K562 (cell line): ENCODE measurements around the gene SRGAP3. TPM values are rescaled to one million over a fixed set of nuclear protein-coding genes. Genes with fewer than 3 reads are reported as not detected.

Experiments
- ATAC-seq: fragments of 200-7000 bp; cut with Tn5 transposase; 3 replicates; pipeline ENCODE4 v1.9.1; 2020; ENCODE audit warnings: moderate library complexity
- BruUV-seq: library from RNA; stranded (reverse); fragments of 400-500 nt; replicated peaks from 2 replicates; lab custom pipeline; 2021; lab: Mats Ljungman, UMichigan
- CTCF ChIA-PET: fragments of 300-600 bp; formaldehyde crosslinking; extraction: SDS; loops from one replicate; lab custom pipeline; 2021; ENCODE audit warnings: low intra/inter-chr PET ratio; lab: Yijun Ruan, JAX
- POLR2A ChIA-PET: fragments of 300-600, 350-650 bp; sonication (Branson Sonifier 250); formaldehyde crosslinking; extraction: SDS; loops from one replicate; lab custom pipeline; 2021; ENCODE audit warnings: antibody characterized with exemption, inconsistent platforms; lab: Yijun Ruan, JAX
- DNase-seq, 4 experiments: peaks; one replicate each; pipeline versions ENCODE4 v3.0.0 to v3.0.0-alpha.2; 2011 to 2018; ENCODE audit warnings: low spot score in 3 of 4, mixed read lengths in 3 of 4; ENCODE audit errors: extremely low read depth in 1 of 4
- FAIRE-seq: peaks from 2 replicates; lab custom pipeline; 2011; peaks lifted over from hg19 to GRCh38; lab: Jason Lieb, UNC
- H2AFZ ChIP-seq: 2 replicates; pipeline ENCODE4 v1.6.0; 2011; ENCODE audit warnings: low read depth, low read length, control low read depth, inconsistent platforms
- H3K27ac ChIP-seq: fragments of 200-600 bp; 3 replicates; pipeline ENCODE4 v1.8.0; 2011; ENCODE audit warnings: low read depth, mild to moderate bottlenecking, control low read depth, inconsistent platforms, low read length, moderate library complexity, mixed read lengths; ENCODE audit errors: extremely low read depth
- H3K27me3 ChIP-seq, 2 experiments: fragments of 300-600 bp in 1 of 2; 2 replicates in 1 of 2; 3 replicates in 1 of 2; pipeline versions ENCODE4 v1.6.0 to v1.8.0; 2011; ENCODE audit warnings: inconsistent platforms in 2 of 2, low read length in 2 of 2, mild to moderate bottlenecking in 1 of 2, mixed read lengths in 1 of 2, moderate library complexity in 1 of 2; ENCODE audit not compliant: control insufficient read depth in 2 of 2, insufficient read depth in 2 of 2
- H3K36me3 ChIP-seq: fragments of 300-600 bp; 3 replicates; pipeline ENCODE4 v1.8.0; 2011; ENCODE audit warnings: mild to moderate bottlenecking, low read length, inconsistent platforms; ENCODE audit not compliant: control insufficient read depth, insufficient read depth
- H3K4me1 ChIP-seq, 2 experiments: fragments of 200-600 bp in 1 of 2; replicated peaks in 1 of 2; 2 replicates in 1 of 2; 3 replicates in 1 of 2; pipeline versions ENCODE4 v1.5.1 to v1.8.0; 2011; ENCODE audit warnings: inconsistent platforms in 2 of 2, low read length in 2 of 2, mild to moderate bottlenecking in 1 of 2, mixed read lengths in 1 of 2, moderate library complexity in 1 of 2; ENCODE audit not compliant: control insufficient read depth in 2 of 2, insufficient read depth in 2 of 2
- H3K4me2 ChIP-seq: 2 replicates; pipeline ENCODE4 v1.6.1; 2011; ENCODE audit warnings: low read length, control low read depth, inconsistent platforms, mixed read lengths; ENCODE audit not compliant: insufficient read depth
- H3K4me3 ChIP-seq: fragments of 200-600 bp; sonication (generic), shearing (Covaris generic); 2 replicates; pipeline ENCODE4 v1.5.1; 2016; ENCODE audit warnings: control low read depth, inconsistent platforms
- H3K79me2 ChIP-seq: fragments of 200-600 bp; 3 replicates; pipeline ENCODE4 v1.8.0; 2011; ENCODE audit warnings: low read length, inconsistent platforms; ENCODE audit not compliant: control insufficient read depth, insufficient read depth
- H3K9ac ChIP-seq, 2 experiments: 2 replicates each; pipeline versions ENCODE4 v1.6.0 to v1.6.1; 2011; ENCODE audit warnings: low read depth in 2 of 2, low read length in 2 of 2, control low read depth in 1 of 2, inconsistent platforms in 1 of 2, mild to moderate bottlenecking in 1 of 2, mixed read lengths in 1 of 2; ENCODE audit not compliant: insufficient read depth in 1 of 2
- H3K9me1 ChIP-seq: one replicate; pipeline ENCODE4 v1.6.0; 2011; ENCODE audit warnings: inconsistent platforms, mild to moderate bottlenecking, low read length, moderate library complexity; ENCODE audit not compliant: control insufficient read depth, insufficient read depth
- H3K9me3 ChIP-seq: replicated peaks from 2 replicates; pipeline ENCODE4 v1.5.1; 2011; ENCODE audit warnings: low read depth, low read length, inconsistent platforms; ENCODE audit not compliant: control insufficient read depth, insufficient read depth
- H4K20me1 ChIP-seq: replicated peaks from 2 replicates; pipeline ENCODE4 v1.6.1; 2011; ENCODE audit warnings: low read length, inconsistent platforms, mixed read lengths; ENCODE audit not compliant: control insufficient read depth, insufficient read depth
- ERF ChIP-seq: fragments of 450-650 bp; formaldehyde crosslinking; IDR thresholded peaks from 2 replicates; pipeline ENCODE4 v1.4.0; 2020; ENCODE audit warnings: mild to moderate bottlenecking, mixed read lengths
- SRSF3 ChIP-seq: fragments of 200-400 bp; formaldehyde crosslinking; IDR thresholded peaks from 2 replicates; pipeline ENCODE4 v1.6.1; 2016; ENCODE audit warnings: mild to moderate bottlenecking, low read length, moderate library complexity; ENCODE audit not compliant: insufficient read depth
- TBL1XR1 ChIP-seq, 2 experiments: IDR thresholded peaks; 2 replicates each; pipeline ENCODE4 v1.6.1; 2012; ENCODE audit warnings: improper control_type of control experiment in 2 of 2, low read length in 2 of 2, mild to moderate bottlenecking in 1 of 2
- ZBTB5 ChIP-seq: fragments of 450-650 bp; IDR thresholded peaks from 2 replicates; pipeline ENCODE4 v1.6.1; 2017; ENCODE audit warnings: antibody characterized with exemption
- ZFP91 ChIP-seq: sonication (generic); formaldehyde crosslinking; IDR thresholded peaks from 2 replicates; pipeline ENCODE4 v1.8.0; 2022; ENCODE audit warnings: mild to moderate bottlenecking, missing genetic modification reagents
- ZNF449 ChIP-seq: fragments of 250-450 bp; sonication (Bioruptor Pico); IDR thresholded peaks from 2 replicates; pipeline ENCODE4 v1.8.0; 2022; ENCODE audit warnings: moderate library complexity, mild to moderate bottlenecking, inconsistent platforms
- WGBS: fragments of 100-300 bp; shearing (Covaris generic); methylation state at CpG from one replicate; pipeline ENCODE4 v1.1.6; 2016; ENCODE audit warnings: low coverage, mixed read lengths; ENCODE audit not compliant: insufficient coverage; ENCODE audit errors: missing lambda C conversion rate; 5-methylcytosine and 5-hydroxymethylcytosine counted together
- in situ Hi-C: fragments of 300-500 bp; cut with MboI; formaldehyde crosslinking; loops from 4 replicates; pipeline ENCODE4 v1.15.0; 2018; ENCODE audit warnings: inconsistent platforms, mixed read lengths
- intact Hi-C: fragments of 100-400 bp; cut with micrococcal nuclease; formaldehyde crosslinking; loops from 2 replicates; pipeline ENCODE4 v1.14.2; 2022
- polyA plus RNA-seq, 8 experiments: library from polyadenylated mRNA; depleted of rRNA in 4 of 8; stranded (reverse) in 5 of 8; unstranded in 3 of 8; fragments of >200 nt; fragmentation: Nextera tagmentation in 2 of 8; fragmentation: Illumina TruSeq in 1 of 8; extraction: Ambion mirVana in 2 of 8; extraction: Trizol in 1 of 8; gene quantifications; 2 replicates each; pipeline versions ENCODE4 v1.2.1 to v1.2.3, GENCODE V29; 2011 to 2014; ENCODE audit warnings: inconsistent platforms in 1 of 8, missing spikeins in 1 of 8
- total RNA-seq, 7 experiments: library from RNA; depleted of rRNA in 6 of 7; stranded (reverse); fragments of >200 nt in 6 of 7; fragmentation: Illumina TruSeq in 2 of 7; extraction: Trizol in 2 of 7; gene quantifications; 2 replicates each; pipeline versions ENCODE4 v1.2.1 to v1.2.3, GENCODE V29; 2011 to 2021; ENCODE audit warnings: low replicate concordance in 1 of 7
- TF ChIP-seq, protein P1 (sequence below): sonication (generic); formaldehyde crosslinking; IDR thresholded peaks from 2 replicates; pipeline ENCODE4 v1.8.0; 2023; ENCODE audit warnings: mild to moderate bottlenecking, missing genetic modification reagents

The SRGAP3 gene
- total and polyA plus RNA-seq, 9 of the 15 experiments (the other 6 are each of a cell fraction or from before 2014, with no cell fraction given) = 0.11 to 0.85 (median 0.35) TPM; not detected in 2

GRCh38 chr3:9251055-9251786 lies 1.8 kb upstream of the SRGAP3 start:
- POLR2A ChIA-PET = no interaction called here
- under 1% methylated on average over 10 of the region's 10 CpGs for WGBS
- TF ChIP-seq SRSF3 (no peak), ERF (CRISPR knock-in tag) (no peak), TBL1XR1 (IDR thresholded peaks at IDR 0.05; ENCODE audit: low read length in 2 of 2) (no peak), ZNF449 (CRISPR knock-in tag) (no peak), ZBTB5 (no peak), ZFP91 (CRISPR knock-in tag) (no peak)
- TF ChIP-seq, protein P1, sequence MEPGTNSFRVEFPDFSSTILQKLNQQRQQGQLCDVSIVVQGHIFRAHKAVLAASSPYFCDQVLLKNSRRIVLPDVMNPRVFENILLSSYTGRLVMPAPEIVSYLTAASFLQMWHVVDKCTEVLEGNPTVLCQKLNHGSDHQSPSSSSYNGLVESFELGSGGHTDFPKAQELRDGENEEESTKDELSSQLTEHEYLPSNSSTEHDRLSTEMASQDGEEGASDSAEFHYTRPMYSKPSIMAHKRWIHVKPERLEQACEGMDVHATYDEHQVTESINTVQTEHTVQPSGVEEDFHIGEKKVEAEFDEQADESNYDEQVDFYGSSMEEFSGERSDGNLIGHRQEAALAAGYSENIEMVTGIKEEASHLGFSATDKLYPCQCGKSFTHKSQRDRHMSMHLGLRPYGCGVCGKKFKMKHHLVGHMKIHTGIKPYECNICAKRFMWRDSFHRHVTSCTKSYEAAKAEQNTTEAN (CRISPR knock-in tag) = no peak

More at GRCh38 chr3:9251055-9251786, 1.8 kb upstream of the SRGAP3 start:
- intact Hi-C loops = no loop called here
- Histone ChIP-seq H2AFZ (no peak overlapping the region), H3K79me2 (no peaks in the 10 kb centered on the region), H3K27me3 (peaks cover 21 to 48% of the 10 kb centered on the region in 2 experiments), H3K36me3 (no peaks in the 10 kb centered on the region), H3K27ac (no peak overlapping the region), H3K9me3 (no peaks in the 10 kb centered on the region), H3K4me1 (peaks cover 0 to 6% of the 10 kb centered on the region in 2 experiments; a peak in 3 of 5 replicates), H3K9me1 (no peaks in the 10 kb centered on the region), H3K4me2 (no peak overlapping the region), H3K9ac (no peak overlapping the region), H4K20me1 (no peaks in the 10 kb centered on the region), H3K4me3 (no peak overlapping the region)
- CTCF ChIA-PET = no interaction called here
- no TSS peak for BruUV-seq
- in situ Hi-C loops = no loop called here
- FAIRE-seq (no peak), DNase-seq (no peak), ATAC-seq (no peak)
